T-helper 9 cell (primary cell): ENCODE data around the gene PROSER2.
"Not testable (repeated sequence)": the region's sequence is repeated elsewhere in the genome, so short reads cannot be mapped to it uniquely, and the experiment has no call there.

Source experiments
- DNase-seq: peaks from one replicate; pipeline ENCODE4 v3.0.0-alpha.2; 2020

Gene PROSER2

DNA sequence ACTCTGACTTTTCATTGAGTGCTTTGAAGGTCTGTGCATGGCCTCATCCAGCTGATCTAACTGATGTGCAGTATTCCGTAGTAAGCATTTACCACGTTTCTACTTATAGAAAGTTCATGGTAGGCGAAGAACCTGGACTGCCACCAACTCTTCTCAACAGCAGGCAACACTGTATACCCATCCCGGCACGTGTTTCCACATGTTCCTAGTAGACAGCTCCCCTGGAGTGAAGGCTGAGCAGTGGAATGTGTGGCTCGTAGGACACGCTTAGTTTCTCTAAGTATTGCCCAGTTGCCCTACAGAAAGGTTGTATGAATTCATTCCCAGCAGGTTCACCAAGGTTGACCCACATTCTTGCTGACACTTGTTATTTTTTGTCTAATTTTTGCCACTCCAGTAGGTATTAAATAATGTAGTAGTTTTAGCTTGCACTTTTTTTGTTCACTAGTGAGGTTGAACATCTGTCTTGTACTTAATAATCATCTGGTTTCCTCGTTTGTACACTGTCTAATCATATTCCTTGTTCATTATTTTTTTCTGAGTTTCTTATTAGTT is 15.2 kb downstream of the PROSER2 start:
- DNase-seq: no peak

DNA sequence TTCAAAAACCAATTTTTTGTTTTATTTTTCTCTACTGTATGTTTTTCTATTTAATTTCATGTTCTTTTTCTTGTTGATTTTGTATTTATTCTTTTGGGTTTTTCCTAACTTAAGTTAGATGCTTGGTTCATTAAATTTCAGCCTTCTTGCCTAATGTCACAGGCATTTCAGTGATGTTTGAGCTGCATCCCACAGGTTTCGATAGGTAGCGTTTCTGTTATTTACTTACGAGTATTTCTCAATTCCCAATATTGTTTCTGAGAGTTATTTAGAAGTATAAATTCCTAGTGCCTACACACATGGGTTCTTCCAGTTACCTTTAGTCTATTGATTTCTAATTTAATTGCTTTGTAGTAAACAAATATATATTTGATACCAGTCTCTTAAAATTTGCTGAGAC is 18.2 kb downstream of the PROSER2 start:
- no peak for DNase-seq

DNA sequence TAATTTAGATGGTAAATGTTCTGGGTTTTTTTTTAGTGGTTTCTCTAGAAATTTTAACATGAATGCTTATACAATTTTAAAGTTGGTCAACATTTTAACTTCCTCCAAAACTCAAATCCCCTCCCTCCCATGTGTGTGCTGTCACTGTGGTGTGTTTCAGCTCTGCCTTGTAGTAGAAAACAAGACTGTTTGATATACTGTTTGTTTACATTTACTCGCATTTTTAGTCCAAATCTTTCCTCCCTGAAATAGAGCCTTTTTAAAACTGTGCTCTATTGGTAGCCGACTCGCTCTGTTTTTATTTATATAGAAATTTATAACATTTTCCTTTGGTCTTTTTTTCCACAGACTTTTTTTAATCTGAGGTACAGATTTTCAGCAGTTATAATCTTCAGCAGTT is 19.3 kb downstream of the PROSER2 start:
- DNase-seq: no peak

DNA sequence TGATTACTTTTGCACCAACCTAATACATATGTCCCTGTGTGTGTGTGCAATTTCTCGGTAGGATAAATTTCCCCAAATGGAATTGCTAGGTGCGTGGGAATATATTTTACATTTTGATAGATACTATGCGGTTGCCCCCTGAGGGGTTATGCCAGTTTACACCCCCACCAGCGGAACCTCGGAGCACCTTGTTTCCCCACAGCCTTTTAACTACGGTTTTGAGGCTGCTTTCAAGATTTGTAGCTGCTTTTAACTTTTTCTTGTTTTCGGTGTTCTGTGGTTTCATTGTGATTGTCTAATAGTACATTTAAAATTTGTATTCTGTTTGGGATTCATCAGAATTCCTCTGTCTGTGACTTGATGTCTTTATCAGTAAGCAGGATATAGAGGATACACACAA is 22.0 kb downstream of the PROSER2 start:
- DNase-seq: no peak

DNA sequence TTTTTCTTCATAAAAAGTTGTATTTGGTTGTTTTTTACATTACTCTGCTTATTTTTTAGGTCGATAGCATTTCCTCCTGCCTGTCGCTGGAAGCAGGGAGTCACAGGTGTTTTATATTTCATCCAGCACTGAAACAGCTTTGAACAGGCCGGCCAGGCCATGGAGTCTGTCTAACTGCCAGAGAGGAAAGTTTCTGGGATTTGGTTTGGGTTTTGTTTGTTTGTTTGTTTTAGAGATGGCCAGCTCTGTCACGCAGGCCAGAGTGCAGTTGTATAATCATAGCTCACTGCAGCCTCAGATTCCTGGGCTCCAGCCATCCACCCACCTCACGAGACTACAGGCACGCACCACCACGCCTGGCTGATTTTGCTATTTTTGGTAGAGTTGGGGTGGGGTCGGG is 23.4 kb downstream of the PROSER2 start:
- no peak for DNase-seq

DNA sequence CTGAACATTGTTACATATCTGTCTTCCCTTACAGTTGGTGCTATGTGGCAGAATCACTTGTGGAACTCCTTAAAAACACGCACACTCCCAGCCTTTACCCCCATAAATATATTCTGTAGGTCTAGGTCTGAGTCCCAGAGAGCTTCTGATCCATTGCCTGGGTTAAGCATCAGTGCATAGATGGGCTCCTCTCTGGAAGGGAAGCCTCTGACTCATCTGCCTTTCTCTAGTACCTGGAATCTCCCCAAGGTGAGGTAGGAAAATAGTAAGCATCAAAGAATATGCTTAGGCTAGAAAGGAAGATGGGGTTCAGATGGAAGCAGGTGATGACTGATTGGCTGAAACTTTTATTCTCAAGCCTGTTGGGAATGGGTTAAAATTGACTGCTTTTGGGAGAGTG is 26.1 kb downstream of the PROSER2 start:
- DNase-seq: no peak

DNA sequence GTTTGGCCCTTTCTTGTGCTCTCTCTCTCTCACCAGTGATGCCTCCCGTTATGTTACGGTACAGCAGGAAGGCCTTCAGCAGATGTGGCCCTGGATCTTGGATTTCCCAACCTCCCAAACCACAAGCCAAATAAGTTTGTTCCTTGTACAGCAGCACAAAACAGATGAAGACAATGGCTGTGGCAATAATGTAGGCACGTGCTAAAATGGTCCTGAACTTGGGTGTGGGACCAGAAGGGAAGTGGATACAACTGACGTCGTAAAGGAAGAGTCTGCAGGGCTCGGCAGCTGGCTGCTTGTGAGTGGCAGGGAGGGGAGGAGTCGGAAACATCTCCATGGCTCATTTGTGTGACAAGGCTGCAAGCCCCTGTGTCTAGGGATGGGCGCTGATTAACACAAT is 26.8 kb downstream of the PROSER2 start:
- no peak for DNase-seq

DNA sequence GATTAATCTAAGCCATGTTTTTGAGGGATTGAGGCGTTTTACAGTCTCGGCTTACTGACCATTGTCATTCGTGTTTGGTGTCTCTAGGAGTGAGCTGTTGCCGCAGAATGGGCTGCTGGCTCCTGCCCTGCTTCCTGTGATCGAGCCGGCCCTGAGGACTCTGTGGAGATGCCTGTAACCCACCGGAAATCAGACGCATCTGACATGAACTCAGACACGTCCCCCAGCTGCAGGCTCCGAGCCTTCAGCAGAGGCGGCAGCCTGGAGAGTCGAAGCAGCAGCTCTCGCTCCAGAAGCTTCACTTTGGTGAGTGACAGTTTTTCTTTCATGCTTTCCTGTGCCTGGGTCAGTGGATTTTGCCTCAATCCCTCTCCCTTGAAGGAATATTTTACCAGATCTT is 28.8 kb downstream of the PROSER2 start:
- no peak for DNase-seq

DNA sequence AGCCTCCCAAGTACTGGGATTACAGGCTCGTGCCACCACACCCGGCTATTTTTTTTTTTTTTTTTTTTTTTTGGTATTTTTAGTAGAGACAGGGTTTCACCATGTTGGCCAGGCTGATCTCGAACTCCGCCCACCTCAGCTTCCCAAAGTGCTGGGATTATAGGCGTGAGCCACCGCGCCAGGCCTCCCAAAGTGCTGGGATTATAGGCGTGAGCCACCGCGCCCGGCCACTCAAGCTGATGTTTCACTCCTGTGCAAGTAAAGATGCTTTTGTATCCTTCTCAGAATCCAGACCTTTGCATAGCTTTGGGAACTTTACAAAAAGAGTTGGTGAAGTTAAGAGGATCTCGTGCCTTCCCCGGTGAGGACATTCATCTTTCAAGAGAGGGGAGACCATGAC is 29.5 kb downstream of the PROSER2 start:
- not testable (repeated sequence) for DNase-seq

DNA sequence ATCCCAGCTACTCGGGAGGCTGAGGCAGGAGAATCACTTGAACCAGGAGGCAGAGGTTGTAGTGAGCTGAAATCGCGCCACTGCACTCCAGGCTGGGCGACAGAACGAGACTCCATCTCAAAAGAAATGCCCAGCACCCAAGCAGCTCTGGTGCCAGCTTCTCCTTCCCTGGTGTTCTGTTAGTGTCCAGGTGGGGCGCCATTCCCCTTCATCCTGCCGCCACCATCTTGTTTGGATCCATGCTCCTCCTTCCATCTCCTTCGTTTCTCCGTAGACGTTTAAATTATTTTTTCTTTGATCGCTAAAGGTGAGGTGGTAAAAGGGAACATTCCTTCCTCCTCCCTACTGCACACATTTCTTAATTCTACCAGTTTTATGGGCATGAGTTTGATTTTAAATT is 30.3 kb downstream of the PROSER2 start:
- DNase-seq: no peak

DNA sequence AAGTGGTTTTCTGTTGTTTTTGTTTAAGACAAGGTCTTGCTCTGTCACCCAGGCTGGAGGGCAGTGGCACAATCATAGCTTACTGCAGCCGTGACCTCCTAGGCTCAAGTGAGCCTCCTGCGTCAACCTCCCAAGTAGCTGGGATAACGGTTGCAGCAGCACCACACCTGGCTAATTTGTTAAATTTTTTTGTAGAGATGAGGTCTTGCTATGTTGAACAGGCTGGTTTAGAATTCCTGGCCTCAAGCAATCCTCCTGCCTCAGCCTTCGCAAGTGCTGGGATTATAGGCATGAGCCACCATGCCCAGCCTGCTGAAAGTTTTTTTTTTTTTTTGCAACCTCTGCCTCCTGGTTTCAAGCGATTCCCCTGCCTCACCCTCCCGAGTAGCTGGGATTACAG is 31.1 kb downstream of the PROSER2 start:
- DNase-seq: no peak

DNA sequence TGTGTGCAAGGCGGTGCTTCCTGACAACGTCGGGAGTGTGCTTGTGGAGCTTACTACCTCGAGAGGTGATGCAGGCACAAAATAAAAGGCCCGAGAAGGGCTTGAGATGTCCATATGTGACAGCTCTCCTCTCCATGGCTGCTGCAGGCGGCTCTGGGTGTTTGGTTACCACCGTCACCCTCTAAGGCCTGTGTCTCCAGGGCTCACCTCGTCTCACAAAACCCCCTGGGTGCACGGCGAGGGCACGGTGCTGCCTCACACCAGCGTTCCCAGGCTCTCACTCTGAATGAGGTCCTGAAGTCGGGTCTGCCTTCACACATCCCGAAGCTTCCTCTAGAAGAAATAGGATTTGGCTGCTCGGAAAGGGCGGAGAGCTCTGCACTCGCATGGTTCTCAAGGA is 32.9 kb downstream of the PROSER2 start:
- no peak for DNase-seq

DNA sequence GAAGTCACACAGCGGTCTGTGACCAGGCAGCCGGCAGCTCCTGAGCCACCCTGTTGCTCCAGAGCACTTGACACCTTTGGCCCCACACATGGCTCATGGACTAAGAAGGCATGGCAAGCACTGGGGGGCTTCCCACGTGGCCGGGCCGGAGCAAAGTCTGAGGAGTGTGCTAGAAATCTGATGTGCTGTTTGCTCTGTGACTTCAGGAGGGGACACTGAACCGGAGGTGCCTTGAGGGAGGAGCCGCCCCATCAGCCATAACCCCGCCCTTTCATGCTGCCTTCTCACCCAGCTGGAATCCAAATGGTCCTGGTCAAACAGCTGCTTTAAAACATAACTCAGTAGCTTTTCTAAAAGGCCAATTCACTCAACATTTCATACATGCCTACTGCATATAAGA is 33.5 kb downstream of the PROSER2 start:
- no peak for DNase-seq

DNA sequence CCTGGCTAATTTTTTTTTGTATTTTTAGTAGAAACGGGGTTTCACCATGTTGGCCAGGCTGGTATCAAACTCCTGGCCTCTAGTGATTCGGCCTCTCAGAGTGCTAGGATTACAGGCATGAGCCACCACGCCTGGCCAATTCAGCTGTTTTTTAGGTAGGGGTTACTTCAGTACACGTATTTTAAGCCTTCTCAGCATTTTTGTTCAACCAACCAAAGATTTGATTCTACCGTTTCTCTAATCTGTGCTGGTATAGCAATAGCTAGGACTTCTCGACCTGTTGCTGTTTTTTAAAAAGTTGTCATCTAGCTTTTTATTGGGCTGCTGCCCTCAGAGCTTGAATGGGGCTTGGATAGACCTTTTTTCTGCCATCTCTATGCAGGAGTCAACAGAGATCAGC is 34.9 kb downstream of the PROSER2 start:
- no peak for DNase-seq

DNA sequence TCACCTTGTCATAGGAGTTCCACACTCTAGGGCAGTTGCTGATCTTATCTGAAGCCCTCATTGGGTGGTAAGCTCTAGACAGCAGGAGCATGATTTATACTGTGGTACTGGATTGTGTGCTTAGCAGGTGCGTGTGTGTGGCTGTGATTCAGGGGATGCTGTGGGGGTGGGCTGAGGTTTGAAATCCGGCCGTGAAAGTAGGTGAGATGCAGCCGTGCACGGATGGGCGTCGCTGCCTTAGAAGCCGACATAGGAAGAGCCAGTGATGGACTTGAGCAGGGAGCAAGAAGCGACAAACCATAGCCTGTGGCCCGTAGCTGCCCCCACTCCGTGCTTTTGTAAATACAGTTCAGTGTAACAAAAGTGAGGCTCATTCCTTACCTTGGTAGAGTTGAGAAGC is 38.2 kb downstream of the PROSER2 start:
- DNase-seq: no peak

DNA sequence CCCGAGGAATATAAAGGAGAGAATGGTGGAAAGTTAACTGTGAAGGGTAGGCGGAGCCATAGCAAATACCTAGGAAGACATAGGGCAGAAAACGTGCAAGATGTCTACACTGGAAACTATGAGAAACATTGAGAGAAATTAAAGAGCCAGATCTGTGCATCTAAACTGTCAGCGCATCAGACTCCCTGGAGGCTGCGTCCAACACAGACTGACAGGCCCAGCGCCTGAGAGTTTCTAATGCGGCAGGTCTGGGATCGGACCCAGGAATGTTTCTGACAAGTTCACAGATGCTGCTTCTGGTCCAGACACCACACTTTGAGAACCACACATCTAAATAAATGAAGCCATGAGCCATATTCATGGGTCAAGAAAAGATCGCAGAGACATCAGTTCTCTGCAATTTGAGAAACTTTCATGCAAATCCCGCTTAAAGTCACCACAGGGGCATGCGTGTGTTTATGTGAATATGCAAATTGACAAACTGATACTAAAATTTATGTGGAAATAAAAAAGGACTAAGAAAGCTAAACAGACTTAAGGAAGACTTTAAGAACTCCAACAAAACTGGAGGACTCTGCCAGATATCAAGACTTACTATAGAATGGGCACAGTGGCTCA is 38.8 kb downstream of the PROSER2 start:
- no peak for DNase-seq

DNA sequence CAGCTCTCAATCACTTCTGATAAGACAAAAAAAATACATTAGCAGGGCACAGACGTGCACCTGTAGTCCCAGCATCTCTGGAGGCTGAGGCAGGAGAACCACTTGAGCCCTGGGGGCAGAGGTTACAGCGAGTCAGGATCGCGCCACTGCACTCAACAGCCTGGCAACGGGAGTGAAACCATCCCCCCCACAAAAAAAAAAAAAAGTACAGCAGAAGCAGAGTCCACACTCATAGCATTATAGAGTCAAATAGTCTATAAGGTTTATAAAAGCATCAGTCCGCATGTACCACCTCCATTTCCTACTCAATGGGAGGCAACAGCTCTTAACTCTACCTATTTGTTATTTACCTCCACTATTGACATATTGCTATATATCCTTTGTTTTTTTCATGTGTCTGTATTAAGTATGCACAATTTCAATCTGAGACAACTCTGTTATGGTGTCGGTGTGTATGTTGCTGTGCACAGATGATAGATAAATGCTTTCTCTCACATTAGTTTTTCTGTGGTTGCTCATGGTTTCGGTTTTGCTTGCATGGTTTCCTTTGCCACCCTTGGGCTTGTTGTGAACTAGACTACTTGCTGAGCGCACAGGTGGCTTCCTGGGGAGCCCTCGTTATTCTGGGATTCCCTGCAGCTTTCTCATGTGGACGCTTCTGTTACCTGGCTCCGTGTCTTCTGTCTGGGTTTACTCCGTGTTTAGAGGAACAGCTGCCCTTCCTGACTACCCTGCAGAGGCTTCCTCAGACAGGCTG is 40.4 kb downstream of the PROSER2 start:
- DNase-seq: peak; percentile 11

DNA sequence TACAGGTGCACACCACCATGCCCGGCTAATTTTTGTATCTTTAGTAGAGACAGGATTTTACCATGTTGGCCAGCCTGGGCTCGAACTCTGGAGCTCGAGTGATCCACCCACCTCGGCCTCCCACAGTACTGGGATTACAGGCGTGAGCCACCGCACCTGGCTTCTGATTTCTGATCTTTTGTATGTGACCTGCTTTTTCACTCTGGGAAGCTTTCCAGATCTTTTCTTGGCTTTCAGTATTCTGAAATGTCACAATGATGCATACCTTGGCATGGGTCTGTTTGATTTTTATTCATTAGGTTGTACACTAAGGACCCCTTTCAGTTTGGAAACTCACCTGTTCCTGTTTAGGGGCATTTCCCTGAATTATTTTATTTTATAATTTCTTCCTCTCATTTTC is 41.6 kb downstream of the PROSER2 start:
- no peak for DNase-seq

DNA sequence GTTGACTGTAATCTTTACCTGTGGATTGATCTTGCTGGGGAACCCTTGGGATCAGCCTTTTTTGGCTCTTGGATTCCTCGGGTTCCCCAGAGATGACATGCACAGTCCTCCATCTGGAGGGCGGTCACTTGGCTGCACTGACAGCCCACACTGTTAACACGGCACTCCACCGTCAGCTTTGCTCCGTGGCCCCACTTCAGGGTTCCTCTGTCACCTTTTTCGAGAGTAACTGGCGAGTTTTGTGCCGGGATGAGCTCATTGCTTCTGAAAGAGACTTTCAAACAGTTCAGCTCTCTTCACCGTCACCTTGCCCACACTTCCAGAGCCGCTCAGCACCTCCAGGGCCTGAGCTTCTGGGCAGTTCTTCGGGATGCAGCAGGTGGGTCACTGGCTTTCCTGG is 42.4 kb downstream of the PROSER2 start:
- DNase-seq: no peak

DNA sequence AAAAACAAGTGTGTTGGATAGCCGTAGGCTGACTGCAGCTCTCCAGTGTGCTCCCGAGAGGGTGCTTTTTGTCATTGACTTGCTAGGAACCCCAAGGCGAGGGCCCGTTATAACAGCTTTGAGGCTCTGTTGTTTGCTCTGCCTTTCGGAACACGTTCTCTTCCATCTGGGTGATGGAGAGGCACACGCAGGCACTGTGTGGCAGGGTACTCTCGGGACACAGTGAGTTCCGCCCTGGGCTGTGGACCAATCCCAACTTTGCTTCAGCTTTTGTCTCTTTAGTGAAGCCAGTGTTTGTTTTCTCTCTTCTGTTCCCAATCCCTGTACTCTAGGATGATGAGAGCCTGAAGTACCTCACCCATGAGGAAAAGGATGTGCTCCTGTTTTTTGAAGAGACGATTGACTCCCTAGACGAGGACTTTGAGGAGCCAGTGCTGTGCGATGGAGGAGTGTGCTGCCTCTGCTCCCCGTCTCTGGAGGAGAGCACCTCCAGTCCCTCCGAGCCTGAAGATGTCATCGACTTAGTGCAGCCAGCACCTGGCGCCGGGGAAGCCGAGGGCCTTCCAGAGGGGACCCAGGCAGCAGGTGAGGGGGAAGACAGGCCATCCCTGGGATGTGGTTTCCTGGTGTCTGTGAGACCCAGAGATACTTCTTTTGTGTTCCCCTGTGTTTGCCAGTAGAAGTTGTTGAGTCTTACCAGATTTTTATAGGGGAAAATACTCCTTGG is 43.2 kb downstream of the PROSER2 start:
- DNase-seq: no peak

DNA sequence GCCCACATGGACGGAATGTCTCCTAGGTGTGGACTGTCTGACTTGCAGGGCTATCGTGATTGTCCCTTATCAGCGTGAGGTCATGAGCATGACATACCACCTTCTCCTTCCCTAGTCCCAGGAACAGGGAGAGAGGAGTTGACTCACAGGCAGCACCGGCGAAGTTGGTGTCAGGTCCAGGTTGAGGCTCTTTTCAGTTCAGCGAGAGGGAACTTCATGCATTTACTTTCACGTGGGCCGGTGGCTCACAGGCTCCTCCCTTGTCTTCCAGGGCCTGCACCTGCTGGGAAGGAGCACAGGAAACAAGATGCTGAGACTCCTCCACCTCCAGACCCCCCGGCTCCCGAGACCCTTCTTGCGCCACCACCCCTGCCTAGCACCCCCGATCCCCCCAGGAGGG is 46.1 kb downstream of the PROSER2 start:
- DNase-seq: no peak

DNA sequence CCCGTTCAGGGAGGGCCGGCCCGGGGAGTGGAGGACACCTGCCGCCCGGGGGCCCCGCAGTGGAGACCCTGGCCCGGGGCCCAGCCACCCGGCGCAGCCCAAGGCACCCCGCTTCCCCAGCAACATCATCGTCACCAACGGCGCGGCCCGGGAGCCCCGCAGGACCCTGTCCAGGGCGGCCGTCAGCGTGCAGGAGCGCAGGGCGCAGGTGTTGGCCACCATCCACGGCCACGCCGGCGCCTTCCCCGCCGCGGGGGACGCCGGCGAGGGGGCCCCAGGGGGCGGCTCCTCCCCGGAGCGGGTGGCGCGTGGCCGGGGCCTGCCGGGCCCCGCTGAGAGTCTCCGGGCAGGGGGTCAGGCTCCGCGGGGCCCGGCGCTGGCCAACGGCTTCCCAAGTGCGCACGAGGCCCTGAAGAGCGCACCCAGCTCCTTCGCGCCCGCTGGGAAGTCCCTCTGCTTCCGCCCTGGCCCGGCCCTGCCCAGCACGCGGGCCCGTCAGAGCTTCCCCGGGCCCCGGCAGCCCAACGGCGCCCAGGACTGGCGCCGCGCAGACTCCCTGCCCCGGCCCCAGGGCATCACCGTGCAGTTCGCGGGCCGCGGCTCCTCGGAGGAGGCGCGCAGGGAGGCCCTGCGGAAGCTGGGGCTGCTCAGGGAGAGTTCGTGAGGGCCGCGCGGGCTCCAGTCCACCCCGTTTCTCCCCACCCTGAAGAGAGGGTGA is 46.7 kb downstream of the PROSER2 start:
- no peak for DNase-seq

DNA sequence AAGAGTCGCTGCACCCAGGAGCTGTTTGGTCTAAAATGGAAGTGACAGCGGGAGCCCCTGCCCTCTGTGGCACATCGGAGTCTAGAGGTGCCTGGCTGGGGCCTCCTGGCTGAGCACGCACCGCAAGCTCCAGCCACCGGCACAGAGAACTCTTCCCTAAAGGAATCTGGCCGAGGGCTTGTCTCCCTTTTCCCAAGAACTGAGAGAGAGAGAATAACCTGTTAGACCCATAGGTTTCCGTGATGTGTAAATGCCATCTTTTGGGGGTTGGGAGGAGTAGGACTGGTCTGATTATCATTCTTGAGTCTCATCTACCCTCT is 47.3 kb downstream of the PROSER2 start:
- no peak for DNase-seq
